WI38 (cell line): ENCODE measurements around the gene TM4SF18.

Experiments used
- H3K4me3 ChIP-seq: 2 replicates; pipeline ENCODE4 v1.5.1; 2011; ENCODE audit warnings: low read depth, mild to moderate bottlenecking, control low read depth, low read length
- TF ChIP-seq, protein P1 (sequence below): IDR thresholded peaks from 2 replicates; pipeline ENCODE4 v1.5.1; 2012; ENCODE audit warnings: low read depth, mild to moderate bottlenecking, control low read depth, low read length

Gene TM4SF18

GRCh38 chr3:149371001-149371722 is 37.7 kb upstream of the TM4SF18 start:
- H3K4me3 ChIP-seq: no peak overlapping the region
- TF ChIP-seq, protein P1, sequence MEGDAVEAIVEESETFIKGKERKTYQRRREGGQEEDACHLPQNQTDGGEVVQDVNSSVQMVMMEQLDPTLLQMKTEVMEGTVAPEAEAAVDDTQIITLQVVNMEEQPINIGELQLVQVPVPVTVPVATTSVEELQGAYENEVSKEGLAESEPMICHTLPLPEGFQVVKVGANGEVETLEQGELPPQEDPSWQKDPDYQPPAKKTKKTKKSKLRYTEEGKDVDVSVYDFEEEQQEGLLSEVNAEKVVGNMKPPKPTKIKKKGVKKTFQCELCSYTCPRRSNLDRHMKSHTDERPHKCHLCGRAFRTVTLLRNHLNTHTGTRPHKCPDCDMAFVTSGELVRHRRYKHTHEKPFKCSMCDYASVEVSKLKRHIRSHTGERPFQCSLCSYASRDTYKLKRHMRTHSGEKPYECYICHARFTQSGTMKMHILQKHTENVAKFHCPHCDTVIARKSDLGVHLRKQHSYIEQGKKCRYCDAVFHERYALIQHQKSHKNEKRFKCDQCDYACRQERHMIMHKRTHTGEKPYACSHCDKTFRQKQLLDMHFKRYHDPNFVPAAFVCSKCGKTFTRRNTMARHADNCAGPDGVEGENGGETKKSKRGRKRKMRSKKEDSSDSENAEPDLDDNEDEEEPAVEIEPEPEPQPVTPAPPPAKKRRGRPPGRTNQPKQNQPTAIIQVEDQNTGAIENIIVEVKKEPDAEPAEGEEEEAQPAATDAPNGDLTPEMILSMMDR: no peak

GRCh38 chr3:149369991-149370866 is 36.8 kb upstream of the TM4SF18 start:
- TF ChIP-seq, protein P1: no peak
- H3K4me3 ChIP-seq: no peak overlapping the region

DNA sequence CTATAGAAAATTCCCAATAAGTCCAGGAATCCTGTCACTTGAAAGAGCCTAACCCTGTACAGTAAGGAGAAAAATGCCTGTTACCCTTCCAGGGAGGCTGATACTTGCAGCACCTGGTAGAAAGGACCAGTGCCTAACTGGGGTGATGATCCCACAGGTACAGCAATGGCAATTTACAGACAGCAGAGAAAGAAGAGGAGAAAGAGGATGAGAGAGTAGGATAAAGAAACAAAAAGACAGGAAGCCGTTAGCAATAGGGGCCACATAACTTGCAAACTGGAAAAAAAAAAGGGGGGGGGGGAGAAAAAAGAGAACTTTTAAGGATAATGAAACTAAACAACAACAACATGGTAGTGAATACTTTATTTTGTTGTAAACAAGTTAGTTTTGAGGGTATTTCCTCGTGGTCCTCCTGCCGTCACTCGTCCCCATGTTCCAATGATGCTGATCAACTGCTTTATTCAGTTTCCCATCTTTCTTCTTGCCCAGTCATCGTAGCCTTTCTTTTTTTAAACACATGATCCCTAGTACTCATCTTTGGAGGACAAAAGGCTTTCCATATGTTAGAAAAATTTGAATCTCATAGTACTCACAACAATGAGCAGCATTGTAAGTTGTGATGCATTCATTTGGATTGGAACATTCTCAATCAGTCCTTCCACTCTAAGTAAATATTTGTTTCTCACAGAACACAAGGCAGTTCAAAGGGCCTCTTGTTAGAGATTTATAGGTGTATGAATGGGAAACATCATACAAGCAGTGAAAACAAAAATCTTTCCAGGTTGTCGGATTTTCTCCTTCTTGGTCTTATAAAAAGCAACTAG is 35.5 kb upstream of the TM4SF18 start:
- TF ChIP-seq, protein P1: no peak
- no peak overlapping the region for H3K4me3 ChIP-seq

- no peak overlapping the region for H3K4me3 ChIP-seq
- TF ChIP-seq, protein P1: no peak
Observed at GRCh38 chr3:149368201-149368673, 34.8 kb upstream of the TM4SF18 start.

DNA sequence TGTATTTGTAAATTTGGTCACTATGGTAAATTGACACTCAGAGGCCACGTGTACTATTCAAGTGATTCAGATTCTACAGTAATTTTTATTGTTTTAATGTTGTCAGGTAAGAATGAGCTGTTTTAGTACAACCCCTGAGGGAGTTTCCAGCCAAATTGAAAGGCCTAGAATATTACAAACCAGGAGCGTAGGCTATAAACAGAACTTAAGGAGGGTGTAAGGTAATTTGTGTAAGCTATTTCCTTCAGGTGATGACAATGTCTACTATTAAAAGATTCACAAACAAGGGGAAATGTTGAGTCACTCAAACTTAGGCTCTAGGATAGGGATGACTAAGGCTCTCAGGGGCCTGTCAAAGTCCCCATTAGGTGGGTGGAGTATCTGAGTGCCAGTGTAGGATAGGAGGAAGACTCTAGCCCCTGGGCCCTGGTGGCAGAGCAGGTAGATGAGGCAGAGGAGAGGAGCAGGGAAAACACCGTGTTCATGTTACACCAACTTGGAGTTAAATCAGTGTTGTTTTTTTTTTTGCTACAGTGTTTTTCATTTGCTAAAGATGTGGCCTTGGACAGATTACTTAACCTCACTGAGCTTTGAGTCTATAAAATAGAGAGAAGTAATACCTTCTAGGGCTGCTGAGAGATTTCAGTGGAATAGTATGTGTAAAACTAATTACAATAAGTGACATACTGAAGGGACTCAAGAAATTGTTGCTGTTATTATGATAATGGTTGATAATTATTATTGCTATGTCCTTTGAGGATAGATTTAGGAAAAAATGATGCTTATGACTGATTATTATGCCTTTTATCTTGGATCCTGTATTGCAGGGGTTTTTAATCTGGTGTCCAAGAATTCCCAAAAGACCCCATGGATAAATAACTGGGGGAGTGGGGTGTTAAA is 33.8 kb upstream of the TM4SF18 start:
- H3K4me3 ChIP-seq: no peak overlapping the region
- TF ChIP-seq, protein P1: no peak

- no peak overlapping the region for H3K4me3 ChIP-seq
- TF ChIP-seq, protein P1: no peak
Observed at GRCh38 chr3:149366031-149366430, 32.6 kb upstream of the TM4SF18 start.
